Panc1 (cell line): Measurements from ENCODE around the gene DPM3. TPM values are rescaled to one million over a fixed set of nuclear protein-coding genes. Genes with fewer than 3 reads are reported as not detected.

Experiments used
- ATAC-seq: fragments of 200-7000 bp; cut with Tn5 transposase; 2 replicates; pipeline ENCODE4 v1.9.1; 2020; ENCODE audit warnings: mild to moderate bottlenecking, moderate library complexity
- BruUV-seq: library from RNA; stranded (reverse); fragments of 400-500 nt; replicated peaks from 2 replicates; lab custom pipeline; 2021; lab: Mats Ljungman, UMichigan
- CTCF ChIA-PET: fragments of 300-600 bp; sonication (Branson Sonifier 250); formaldehyde crosslinking; loops from one replicate; lab custom pipeline; 2022; ENCODE audit warnings: antibody characterized with exemption; lab: Charles Lee
- POLR2A ChIA-PET: fragments of 300-600 bp; sonication (Branson Sonifier 250); formaldehyde crosslinking; loops from one replicate; lab custom pipeline; 2022; ENCODE audit warnings: antibody characterized with exemption; lab: Charles Lee
- DNase-seq: peaks from one replicate; pipeline ENCODE4 v3.0.0-alpha.2; 2010; ENCODE audit warnings: low read depth, low spot score
- H3K27ac ChIP-seq: 2 replicates; pipeline ENCODE4 v1.5.1; 2011; ENCODE audit warnings: mild to moderate bottlenecking, low read length, inconsistent platforms
- H3K27me3 ChIP-seq: fragments of 200-500 bp; sonication (Bioruptor generic); 2 replicates; pipeline ENCODE4 v1.6.0; 2014; ENCODE audit warnings: low read length, inconsistent platforms; ENCODE audit not compliant: control insufficient read depth, insufficient read depth
- H3K36me3 ChIP-seq: fragments of 200-500 bp; sonication (Bioruptor generic); 2 replicates; pipeline ENCODE4 v1.5.1; 2014; ENCODE audit warnings: inconsistent platforms, mild to moderate bottlenecking, low read length, moderate library complexity; ENCODE audit not compliant: control insufficient read depth, insufficient read depth
- H3K4me1 ChIP-seq: 2 replicates; pipeline ENCODE4 v1.5.1; 2011; ENCODE audit warnings: inconsistent platforms, mild to moderate bottlenecking, low read length, moderate library complexity; ENCODE audit not compliant: control insufficient read depth, insufficient read depth
- H3K4me3 ChIP-seq, 2 experiments: 2 replicates each; pipeline ENCODE4 v1.5.1; 2011 to 2012; ENCODE audit warnings: low read depth in 2 of 2, low read length in 2 of 2, mild to moderate bottlenecking in 2 of 2, inconsistent platforms in 1 of 2, moderate library complexity in 1 of 2
- H3K9me3 ChIP-seq: fragments of 200-500 bp; sonication (Bioruptor generic); 2 replicates; pipeline ENCODE4 v1.5.1; 2014; ENCODE audit warnings: low read depth, mild to moderate bottlenecking, inconsistent platforms, low read length, moderate library complexity; ENCODE audit not compliant: control insufficient read depth, insufficient read depth
- POLR2AphosphoS5 ChIP-seq: IDR thresholded peaks from 2 replicates; pipeline ENCODE4 v1.6.1; 2012; ENCODE audit warnings: mild to moderate bottlenecking, low read depth, low read length, moderate library complexity
- SIN3A ChIP-seq: IDR thresholded peaks from 2 replicates; pipeline ENCODE4 v1.6.1; 2012; ENCODE audit warnings: low read depth, mild to moderate bottlenecking, low read length, moderate library complexity, borderline replicate concordance; ENCODE audit not compliant: insufficient read depth
- TCF7L2 ChIP-seq: IDR thresholded peaks from 2 replicates; pipeline ENCODE4 v1.6.1; 2011; ENCODE audit warnings: mild to moderate bottlenecking, low read depth, low read length, inconsistent platforms
- in situ Hi-C: cut with HindIII; loops from 2 replicates; pipeline ENCODE4 v1.10.0; 2016; ENCODE audit warnings: low sequenced_read_pairs, low pct_unique_long_range_greater_than_20kb
- intact Hi-C: fragments of 100-400 bp; cut with micrococcal nuclease; formaldehyde crosslinking; loops from one replicate; pipeline ENCODE4 v1.10.0; 2022; ENCODE audit not compliant: unreplicated experiment
- total RNA-seq: library from RNA; stranded (reverse); gene quantifications from one replicate; pipeline ENCODE4 v1.2.1, GENCODE V29; 2021; ENCODE audit not compliant: unreplicated experiment
- TF ChIP-seq, protein P1 (sequence below), 2 experiments: IDR thresholded peaks; 2 replicates each; pipeline ENCODE4 v1.6.1; 2011 to 2012; ENCODE audit warnings: low read depth in 2 of 2, control low read depth in 1 of 2, low read length in 1 of 2, mild to moderate bottlenecking in 1 of 2, moderate library complexity in 1 of 2; ENCODE audit not compliant: insufficient read depth in 1 of 2
- TF ChIP-seq, protein P2 (sequence below): fragments of 450-650 bp; IDR thresholded peaks from 2 replicates; pipeline ENCODE4 v1.5.1; 2017; ENCODE audit warnings: mild to moderate bottlenecking

Gene DPM3
- total RNA-seq, 1 experiment from 2014 or later: 66.0 TPM

DNA sequence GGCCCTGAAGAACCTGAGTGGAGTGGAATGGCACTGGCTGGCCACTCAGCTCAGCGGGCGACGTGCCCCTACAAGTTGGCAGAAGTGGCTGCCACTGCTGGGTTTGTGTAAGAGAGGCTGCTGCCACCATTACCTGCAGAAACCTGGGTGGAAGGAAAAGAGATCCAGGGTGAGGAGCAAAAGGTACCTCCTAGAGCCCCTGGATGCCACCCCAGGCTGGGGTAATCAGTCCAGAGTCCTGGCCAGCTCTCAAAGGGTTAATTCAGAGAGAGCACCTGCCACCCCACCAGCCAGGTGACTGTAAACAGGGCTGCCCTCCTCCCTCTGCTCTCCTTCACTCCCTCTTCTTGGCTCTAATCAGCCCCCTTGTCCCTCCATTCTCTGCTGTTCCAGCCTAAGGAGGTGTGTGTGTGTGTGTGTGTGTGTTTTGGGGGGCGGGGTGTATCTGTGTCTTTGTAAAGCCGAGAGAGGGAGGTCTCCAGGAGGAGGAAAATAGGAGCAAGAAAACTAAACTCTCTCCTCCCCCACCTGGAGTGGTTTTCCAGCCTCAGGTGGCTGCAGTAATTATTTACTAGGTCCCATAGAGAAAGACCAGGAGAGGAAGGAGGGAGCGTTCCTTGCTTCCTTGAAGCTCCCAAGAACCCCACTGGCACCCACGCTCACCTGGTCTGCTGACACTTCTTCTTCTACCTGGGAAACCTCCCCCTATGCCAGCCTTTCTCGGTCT is 45.9 kb upstream of the DPM3 start:
- no TSS peak for BruUV-seq

DNA sequence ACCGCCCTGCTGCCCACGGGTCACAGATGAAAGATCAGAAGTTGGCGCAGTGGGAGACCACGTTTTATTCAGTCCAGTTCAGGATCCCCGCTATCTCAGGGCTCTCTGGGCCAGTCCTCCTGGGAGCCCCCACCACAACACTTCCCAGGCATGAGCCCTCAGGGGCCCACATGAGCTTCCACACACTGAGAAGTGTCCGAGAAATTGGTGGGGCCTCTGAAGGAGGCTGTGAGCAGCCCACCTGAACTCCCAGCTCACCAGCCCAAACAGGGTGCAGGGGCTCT is 45.4 kb upstream of the DPM3 start:
- ChIA-PET CTCF (no interaction called here), POLR2A (interaction anchor here (1.1 kb wide), 1 partner anchor 9 kb away, joined by 4 read pairs; no protein-coding TSS in a partner anchor)
- TF ChIP-seq, protein P1, sequence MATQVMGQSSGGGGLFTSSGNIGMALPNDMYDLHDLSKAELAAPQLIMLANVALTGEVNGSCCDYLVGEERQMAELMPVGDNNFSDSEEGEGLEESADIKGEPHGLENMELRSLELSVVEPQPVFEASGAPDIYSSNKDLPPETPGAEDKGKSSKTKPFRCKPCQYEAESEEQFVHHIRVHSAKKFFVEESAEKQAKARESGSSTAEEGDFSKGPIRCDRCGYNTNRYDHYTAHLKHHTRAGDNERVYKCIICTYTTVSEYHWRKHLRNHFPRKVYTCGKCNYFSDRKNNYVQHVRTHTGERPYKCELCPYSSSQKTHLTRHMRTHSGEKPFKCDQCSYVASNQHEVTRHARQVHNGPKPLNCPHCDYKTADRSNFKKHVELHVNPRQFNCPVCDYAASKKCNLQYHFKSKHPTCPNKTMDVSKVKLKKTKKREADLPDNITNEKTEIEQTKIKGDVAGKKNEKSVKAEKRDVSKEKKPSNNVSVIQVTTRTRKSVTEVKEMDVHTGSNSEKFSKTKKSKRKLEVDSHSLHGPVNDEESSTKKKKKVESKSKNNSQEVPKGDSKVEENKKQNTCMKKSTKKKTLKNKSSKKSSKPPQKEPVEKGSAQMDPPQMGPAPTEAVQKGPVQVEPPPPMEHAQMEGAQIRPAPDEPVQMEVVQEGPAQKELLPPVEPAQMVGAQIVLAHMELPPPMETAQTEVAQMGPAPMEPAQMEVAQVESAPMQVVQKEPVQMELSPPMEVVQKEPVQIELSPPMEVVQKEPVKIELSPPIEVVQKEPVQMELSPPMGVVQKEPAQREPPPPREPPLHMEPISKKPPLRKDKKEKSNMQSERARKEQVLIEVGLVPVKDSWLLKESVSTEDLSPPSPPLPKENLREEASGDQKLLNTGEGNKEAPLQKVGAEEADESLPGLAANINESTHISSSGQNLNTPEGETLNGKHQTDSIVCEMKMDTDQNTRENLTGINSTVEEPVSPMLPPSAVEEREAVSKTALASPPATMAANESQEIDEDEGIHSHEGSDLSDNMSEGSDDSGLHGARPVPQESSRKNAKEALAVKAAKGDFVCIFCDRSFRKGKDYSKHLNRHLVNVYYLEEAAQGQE (IDR thresholded peaks at IDR 0.05; ENCODE audit: insufficient read depth in 1 of 2, low read depth in 2 of 2, low read length in 1 of 2): no peak
- TF ChIP-seq, protein P2, sequence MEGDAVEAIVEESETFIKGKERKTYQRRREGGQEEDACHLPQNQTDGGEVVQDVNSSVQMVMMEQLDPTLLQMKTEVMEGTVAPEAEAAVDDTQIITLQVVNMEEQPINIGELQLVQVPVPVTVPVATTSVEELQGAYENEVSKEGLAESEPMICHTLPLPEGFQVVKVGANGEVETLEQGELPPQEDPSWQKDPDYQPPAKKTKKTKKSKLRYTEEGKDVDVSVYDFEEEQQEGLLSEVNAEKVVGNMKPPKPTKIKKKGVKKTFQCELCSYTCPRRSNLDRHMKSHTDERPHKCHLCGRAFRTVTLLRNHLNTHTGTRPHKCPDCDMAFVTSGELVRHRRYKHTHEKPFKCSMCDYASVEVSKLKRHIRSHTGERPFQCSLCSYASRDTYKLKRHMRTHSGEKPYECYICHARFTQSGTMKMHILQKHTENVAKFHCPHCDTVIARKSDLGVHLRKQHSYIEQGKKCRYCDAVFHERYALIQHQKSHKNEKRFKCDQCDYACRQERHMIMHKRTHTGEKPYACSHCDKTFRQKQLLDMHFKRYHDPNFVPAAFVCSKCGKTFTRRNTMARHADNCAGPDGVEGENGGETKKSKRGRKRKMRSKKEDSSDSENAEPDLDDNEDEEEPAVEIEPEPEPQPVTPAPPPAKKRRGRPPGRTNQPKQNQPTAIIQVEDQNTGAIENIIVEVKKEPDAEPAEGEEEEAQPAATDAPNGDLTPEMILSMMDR: no peak
- TF ChIP-seq POLR2AphosphoS5: no peak
- no peak for TF ChIP-seq TCF7L2
- TF ChIP-seq SIN3A: no peak
- no peaks in the 10 kb centered on the region for H3K9me3 ChIP-seq
- in situ Hi-C loops (no loop called here), intact Hi-C loops (no loop called here)
- no peaks in the 10 kb centered on the region for H3K36me3 ChIP-seq
- no peaks in the 10 kb centered on the region for H3K27me3 ChIP-seq
- no peak overlapping the region for H3K4me3 ChIP-seq
- DNase-seq: no peak
- ATAC-seq: no peak
- H3K27ac ChIP-seq: no peak overlapping the region
- no TSS peak for BruUV-seq
- H3K4me1 ChIP-seq: peaks cover 2% of the 10 kb centered on the region

More for the DNA sequence above, 45.9 kb upstream of the DPM3 start:
- TF ChIP-seq, protein P2: no peak
- no peak for TF ChIP-seq TCF7L2
- ATAC-seq (no peak), DNase-seq (no peak)
- Histone ChIP-seq H3K27ac (no peak overlapping the region), H3K36me3 (no peaks in the 10 kb centered on the region), H3K27me3 (no peaks in the 10 kb centered on the region), H3K9me3 (no peaks in the 10 kb centered on the region), H3K4me1 (peaks cover 2% of the 10 kb centered on the region), H3K4me3 (no peak overlapping the region)
- in situ Hi-C loops (no loop called here), intact Hi-C loops (no loop called here)
- ChIA-PET POLR2A (interaction anchor here (0.7 to 1.1 kb wide), 2 partner anchors 8 to 12 kb away, joined by 3 to 4 read pairs; no protein-coding TSS in a partner anchor), CTCF (interaction anchor here (0.7 kb wide), 1 partner anchor 93 kb away, joined by 5 read pairs; no protein-coding TSS in a partner anchor)
